CMK (cell line): ENCODE results near the gene EEFSEC.

ENCODE experiments used
- DNase-seq: peaks from one replicate; pipeline ENCODE4 v3.0.0-alpha.2; 2010; ENCODE audit warnings: low read depth

Gene EEFSEC

DNA sequence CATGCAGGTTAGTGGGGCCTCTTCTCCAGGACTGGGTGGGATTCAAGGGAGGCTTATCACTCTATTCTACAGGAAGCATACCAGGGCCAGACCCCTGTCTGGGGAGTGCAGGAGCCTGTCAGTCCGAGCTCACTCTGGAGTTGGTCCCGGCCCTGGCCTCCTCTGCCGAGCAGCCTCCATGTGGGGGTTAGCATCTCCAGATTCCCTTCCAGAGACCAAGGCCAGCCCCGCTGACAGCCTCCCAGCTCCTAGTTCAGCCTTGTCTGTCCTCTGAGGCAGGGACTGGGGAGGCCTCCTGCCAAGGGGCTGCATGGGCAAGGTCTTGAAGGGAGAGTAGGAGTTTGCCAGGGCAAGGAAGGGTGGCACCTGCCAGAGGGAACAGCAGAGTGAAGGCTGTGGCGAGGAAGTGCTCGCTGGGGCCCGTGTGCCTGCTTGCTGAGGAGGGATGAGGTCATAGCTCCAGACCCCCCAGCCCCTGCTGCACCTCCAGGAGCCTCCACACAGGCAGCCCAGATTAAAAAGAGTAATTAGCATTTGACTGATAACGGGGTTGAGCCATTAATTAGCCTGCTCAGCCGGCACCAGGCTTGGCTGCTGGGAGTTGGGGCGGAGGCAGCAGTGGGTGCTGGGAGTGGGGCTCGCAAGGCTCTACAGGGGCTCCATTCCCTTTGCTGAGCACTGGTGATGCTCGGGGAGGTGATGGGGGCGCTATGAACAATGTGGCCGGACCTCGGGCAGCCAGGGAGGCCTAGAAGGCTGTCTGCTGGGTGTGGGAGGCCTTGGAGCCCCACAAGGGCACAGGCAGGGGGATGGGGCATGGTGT, 259.1 kb downstream of the EEFSEC start:
- no peak for DNase-seq

DNA sequence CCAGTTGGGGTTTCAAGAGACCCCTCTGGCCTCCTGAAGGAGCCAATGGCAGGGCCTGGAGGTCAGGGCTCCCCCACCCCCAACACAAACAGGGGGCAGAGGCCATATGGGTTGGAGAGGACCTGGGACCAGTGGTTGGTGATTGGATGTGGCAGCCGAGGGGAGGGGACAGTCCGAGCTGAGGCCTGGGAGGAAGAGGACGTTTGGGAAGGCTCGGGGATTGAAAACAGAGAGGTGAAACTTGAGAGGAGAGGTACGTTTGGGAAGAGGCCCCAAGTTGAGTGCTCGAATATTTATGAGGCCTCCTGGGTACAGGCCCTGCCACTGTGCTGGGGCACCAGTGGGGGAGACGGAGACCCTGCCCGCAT, 259.7 kb downstream of the EEFSEC start:
- DNase-seq, result no peak

DNA sequence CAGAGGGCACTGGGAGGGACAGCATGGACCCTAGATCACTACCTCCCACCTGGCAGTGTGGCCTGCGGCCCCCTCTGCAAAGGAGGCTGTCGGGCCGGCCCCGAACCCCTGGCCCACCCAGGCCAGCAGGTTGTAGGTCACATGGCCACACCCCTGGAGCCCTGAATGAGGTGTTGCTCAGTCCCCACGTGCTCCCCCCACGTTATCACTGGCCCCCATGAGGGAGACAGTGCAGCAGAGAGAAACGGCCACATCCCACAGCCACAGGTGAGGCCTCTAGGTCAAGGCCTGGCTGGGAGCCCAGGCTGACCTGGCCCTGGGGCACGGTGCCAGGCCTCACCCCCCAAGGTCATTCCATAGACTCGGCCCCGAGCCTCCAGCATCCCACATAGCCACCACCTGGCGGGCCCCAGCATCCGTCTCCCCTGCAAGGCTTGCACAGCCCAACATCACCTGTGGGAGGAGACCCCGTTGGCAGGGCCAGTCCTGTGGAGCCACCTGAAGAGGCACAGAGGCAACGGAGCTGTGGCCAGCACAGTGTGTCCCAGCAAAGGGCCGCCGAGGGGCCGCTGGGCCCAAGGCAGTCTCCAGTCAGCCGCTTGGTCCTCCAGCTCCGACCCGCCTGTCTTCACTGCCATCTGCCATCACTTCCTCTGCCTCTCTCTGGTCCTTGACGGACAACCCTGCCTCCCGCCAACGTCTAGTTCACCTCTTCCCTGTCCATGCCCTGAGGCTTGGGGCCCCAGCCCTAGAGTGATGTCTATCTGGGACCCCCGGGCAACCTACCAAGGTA, 260.3 kb downstream of the EEFSEC start:
- no peak for DNase-seq

DNA sequence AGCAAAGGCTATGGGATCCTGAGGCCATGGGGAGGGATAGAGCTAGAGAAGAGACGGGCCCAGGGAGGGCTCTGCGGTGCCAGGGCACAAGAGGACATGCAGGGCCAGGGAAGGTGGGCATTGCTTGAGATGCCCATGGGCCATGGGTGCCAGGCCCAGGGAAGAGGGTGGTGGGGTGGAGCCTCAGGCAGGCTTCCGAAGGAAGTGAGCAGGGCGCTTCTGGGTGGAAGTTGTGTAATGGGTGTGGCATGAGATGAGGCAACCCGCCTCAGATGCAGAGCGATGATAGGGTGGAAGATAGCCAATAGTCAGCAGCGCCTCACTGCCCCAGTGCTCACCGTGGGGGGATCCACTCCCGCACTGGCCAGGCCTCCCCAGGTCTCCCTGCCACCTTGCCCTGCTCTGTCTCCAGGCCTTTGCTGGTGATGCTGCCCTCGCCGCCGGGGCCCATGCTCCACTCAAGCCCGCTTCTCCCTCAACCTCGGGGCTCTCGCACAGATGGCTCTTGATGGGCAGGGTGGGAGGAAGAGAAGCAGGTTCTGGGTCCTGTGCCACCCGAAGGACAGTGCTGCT, 262.0 kb downstream of the EEFSEC start:
- peak; percentile 83 for DNase-seq

DNA sequence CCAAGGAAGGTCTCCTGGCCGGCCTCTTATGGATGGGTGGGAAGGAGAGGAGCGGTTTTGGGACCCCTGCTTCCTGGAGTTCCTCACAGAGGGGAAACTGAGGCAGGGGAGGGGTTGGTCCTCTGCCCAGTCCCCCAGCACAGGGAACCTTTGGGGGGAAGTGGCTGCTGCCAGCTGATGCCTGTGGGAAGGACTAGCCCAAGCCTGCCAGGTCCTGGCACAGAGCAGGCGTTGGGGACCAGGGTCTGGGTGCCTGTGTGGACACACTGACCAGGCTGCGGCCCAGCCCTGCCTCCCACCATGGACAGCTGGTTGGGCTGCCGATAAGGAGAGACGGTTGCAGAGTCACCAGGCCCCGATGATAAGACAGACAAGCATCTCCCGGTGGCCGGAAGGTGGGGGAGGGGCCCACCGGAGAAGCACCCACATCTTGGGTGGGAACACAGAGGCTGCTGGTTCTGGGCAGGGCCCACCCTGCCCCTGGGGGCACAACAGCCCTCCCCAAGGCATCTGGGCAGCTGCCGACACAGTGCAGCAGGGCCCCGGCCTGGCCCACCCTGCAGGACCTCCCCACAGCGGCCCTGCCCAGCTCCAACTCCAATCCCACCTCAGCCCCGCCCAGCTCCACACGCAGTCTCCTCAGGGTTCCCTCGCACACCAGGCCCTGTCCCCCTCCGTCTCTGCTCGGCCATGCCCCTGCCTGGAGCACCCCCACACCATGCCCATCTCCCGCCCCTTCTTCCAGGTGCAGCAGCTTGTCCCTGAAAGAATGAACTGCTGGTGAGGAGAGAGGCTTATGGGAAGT, 262.7 kb downstream of the EEFSEC start:
- DNase-seq, result peak; percentile 96

DNA sequence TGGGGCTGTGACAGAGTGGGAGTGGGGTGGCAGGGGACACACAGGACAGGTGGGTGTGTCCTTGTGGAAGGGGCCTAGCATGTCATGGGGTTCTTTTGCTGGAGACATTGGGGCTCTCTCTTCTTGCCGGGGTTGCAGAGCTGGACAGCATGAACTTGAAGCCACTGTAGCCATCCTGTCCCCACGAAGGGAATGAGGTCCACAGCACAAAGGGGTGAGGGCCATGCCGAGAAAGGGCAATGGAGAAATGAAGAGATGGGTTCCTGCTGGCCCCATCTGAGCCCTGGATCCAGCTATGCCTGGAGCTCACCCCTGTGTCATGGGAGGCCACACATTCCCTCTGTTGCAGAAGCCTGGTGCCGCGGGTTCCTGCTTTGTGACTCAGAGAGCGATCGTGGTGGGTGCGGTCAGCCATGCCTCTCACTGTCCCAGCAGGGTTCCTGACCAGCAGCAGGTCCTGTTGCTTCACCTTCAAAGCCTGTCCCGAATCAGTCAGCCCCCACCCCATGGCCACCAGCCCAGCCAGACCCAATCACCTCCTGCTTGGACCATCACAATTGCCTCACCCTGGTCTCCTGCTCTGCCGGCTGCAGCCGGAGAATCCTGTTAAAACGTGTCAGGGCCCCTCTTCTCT, 263.4 kb downstream of the EEFSEC start:
- DNase-seq, result no peak

DNA sequence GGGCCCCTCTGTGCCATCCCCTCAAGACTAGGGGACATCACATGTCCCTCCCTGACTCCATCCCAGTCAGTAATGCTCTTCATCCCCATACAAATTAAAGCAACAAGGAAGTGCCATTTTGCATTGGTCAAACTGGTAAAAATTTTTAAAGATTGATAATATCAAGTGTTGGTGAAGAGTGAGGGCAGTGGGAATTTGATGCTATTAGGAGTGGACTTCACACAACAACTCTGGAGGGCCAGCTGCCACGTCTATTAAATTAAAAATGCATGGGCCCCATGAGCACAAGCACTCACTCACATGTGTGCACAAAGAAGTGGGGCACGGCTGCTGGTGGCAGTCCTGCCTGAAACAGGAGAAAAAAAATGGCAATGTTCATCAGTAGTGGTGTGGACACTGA, 265.6 kb downstream of the EEFSEC start:
- DNase-seq, result no peak

DNA sequence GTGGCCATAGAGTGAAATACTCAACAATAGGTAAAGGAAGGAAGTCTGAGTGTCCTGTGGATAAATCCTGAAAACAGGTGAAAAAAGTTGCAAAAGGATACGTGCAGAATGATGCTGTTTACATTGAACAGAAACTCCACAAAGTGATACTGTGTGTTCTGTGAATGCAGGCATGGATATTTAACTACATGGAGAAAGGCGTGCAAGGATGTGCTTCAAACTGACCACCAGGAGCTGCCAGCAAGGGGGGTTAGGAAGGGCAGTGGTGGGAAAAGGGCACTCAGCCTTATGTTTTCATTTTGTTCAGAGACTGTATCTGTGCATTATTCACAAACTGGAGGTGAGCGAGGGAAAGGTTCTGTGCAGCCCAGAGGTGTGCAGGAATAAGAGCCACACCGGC, 266.0 kb downstream of the EEFSEC start:
- no peak for DNase-seq

DNA sequence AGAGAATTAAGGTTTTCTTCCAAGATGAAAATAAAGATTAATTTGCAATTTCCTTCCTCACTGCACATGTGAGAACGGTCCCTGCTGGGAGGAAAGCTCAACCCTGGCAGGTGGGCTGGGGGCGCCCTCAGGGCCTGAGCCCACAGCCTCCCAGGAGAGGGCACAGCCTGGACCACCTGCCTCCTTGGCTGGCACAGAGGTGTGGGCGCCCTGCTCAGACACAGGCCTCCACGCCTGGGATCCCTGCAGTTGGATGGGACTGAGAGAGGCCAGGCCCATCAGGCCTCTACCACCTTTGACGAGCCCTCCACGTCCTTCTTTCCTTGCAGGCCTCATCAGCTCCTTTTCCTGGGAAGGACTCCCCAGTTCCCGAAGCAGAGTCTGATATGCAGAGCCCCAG, 267.0 kb downstream of the EEFSEC start:
- no peak for DNase-seq

DNA sequence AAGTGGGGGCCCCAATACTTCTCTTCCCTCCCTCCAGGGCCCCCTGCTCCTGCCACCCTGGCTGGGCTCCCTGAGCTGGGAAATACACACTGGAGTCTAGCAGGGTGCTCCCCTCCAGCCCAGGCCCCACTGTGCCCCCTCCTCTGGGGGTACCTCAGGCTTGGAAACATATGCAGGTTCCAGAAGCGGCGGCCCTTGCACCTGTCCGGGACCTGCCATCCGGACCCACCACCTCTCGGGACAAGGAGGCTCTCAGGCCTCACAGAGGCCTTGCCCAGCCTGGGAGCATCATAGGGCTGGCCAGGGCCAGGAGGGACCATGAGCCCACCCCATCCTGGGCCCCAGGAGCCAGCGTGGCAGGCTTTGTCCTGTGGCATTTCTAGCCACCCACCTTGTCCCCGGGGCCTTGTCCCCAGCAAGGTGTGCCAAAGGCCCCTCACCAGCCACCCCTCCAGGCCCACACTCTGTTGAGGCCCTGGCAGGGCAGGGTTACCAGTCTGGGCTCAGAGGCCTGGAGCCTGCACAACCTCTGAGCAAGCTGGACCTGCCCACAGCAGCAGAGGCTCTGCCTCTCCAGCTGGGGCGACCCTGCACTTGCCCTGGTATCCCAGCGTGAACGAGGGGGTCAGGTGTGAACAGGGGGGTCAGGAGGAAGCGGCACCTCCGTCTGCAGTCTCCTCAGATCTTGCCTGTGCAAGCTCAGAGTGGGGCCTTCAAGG, 267.6 kb downstream of the EEFSEC start:
- DNase-seq, result no peak

DNA sequence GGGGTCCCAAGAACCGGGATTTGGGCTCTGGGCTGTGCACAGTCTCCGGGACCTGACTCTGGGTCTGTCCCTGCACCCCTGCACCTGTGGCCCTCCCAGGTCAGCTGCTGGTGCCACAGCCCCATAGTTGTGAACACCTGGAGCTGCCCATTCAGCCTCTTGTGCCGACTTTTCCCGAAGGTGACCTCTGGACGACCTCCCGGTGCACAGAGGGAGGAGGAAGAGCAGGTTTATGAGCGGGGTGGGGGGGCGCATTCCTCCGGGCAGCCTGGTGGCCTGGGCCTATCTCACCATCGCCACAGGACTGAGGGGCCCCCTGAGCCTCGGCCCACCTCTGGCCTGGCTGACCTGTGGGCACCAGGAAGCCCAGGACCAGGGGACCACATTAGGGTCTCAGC, 268.2 kb downstream of the EEFSEC start:
- DNase-seq, result no peak

DNA sequence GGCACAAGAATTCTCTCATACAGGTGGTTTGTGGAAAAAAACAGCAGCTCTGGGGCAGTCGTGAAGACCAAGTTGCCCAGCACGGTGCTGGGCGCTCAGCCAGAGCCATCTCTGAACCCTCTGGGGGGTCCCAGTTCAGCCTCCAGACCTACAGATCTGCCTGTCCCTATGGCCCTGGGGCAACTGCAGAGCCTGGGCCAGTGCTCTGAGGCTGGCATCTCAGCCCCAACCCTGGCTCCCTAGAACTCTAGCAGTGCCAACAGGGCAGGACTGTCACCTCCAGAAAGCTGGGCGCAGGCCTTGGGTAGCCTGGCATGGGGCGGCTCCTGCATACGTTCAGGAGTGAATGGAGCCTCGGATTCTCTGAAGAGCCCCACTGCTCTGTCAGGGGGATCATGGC, 268.7 kb downstream of the EEFSEC start:
- no peak for DNase-seq

DNA sequence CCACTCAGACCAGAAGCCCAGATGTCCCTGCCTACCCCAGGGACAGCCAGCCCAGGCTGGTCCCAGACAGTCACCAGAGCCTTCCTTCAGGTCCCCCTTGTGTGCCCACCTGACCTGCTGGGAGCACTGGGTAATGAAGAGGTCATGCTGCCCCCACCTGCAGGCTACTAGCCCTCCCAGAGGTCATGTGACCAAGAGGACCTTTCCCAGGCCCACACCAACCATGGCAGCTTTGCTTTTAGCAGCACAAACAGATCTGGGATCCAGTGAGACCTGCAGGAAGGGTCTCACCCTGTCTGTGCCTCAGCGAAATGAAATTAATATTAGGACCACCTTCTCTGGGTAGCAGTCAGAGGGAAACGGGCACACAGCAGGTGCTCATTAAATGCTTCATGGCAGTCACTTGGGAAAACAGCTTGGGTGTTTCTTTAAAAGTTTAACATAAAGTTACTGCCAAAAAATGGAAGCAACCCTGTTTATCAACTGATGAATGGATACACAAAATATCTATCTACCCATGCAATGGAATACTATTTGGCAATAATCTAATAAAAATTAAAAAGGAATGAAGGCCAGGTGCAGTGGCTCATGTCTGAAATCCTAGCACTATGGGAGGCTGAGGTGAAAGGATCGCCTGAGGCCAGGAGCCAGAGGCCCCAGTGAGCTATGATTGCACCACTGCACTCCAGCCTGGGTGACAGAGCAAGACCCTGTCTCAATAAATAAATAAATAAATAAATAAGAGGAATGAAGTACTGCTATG, 269.7 kb downstream of the EEFSEC start:
- DNase-seq, result no peak

DNA sequence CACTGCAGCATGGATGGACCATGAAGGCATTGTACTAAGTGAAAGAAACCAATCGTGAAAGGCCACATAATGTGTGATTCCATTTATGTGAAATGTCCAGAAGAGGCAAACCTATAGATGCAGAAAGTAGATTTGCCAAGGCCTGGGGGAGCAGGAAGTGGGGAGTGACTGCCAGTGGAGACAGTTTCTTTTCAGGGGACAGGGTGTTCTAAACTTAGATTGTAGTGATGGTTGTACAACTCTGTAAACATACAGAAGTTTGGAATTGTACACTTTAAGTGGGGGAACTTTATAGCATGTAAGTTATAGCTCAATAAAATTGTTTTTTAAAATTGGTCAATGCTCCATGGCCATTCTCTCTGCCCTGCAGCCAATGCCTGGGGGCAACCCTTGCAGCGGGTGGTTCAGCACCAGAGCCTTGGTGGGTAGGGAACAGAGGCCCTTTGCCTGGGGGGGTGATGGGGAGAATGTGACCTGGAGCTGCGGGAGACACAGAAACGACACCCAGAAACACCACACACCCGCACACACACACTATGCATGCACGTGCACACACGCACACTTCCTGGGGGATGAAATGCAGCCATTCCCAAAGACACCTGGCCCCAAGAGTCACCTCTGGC, 270.4 kb downstream of the EEFSEC start:
- DNase-seq, result no peak

DNA sequence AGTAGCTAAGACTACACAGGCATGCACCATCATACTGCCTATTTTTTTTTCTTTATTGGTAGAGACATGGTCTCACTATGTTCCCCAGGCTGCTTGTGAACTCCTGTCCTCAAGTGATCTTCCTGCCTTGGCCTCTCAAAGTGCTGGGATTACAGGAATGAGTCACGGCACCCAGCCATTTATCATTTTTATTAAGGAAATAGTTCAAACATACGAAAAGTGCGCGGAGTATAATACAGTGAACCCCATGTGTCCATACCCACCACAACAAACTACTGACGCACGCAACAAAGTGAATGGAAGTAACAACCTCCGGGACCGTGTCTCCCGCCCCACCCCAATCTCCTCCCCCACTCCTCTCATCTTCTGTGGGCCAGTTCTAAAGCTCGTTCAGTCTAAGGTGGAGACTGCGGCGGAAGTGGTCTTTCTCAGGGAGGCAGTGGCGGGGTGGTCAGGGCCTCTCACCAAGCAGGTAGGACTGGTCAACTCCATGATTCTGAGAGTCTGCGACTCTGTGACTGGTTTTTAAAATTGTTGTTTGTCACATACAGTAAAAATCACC, 271.3 kb downstream of the EEFSEC start:
- DNase-seq, result no peak

DNA sequence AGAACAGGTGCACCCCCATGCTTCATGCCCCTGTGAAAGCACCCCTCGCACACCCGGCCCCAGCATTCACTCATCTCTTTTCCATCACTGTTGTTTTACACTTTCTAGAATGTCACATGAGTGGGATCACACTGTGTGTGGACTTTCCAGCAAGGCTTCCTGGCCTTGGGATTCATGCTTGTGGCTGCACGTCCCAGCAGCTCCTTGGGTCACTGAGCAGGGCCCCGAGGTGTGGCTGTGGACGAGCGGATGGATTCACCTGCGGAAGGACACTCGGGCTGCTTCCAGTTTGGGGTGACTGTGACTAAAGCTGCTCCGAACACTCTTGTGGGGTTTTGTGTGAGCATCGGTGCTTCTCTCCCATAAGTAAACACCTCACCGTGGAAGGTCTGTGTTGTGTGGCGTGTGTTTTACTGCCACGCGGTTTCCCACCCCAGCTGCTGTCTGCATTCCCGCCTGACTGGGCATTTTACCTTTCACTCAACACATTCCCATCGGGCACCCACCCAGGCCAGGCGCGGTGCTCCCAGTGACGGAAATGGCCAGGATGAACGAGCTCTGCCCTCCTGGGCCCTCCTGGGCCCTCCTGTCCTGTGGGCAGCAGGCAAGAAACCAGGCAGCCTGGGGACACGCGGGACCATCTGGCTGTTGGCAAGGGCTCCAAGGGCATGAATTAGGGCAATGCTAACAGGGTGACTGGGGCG, 272.0 kb downstream of the EEFSEC start:
- no peak for DNase-seq

DNA sequence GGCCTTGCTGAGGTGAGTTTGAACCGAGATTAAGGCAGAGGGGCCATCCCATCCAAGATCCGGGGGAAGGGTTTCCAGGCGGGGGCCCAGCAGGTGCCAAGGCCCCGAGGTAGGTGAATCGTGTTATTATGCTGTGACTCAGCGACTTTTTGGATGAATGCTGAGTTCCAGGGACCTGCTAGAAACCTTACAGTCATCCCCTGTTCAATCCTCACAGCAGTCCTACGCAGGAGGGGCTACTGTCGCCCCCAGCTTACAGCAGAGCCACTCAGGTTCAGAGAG, 272.5 kb downstream of the EEFSEC start:
- DNase-seq, result no peak

DNA sequence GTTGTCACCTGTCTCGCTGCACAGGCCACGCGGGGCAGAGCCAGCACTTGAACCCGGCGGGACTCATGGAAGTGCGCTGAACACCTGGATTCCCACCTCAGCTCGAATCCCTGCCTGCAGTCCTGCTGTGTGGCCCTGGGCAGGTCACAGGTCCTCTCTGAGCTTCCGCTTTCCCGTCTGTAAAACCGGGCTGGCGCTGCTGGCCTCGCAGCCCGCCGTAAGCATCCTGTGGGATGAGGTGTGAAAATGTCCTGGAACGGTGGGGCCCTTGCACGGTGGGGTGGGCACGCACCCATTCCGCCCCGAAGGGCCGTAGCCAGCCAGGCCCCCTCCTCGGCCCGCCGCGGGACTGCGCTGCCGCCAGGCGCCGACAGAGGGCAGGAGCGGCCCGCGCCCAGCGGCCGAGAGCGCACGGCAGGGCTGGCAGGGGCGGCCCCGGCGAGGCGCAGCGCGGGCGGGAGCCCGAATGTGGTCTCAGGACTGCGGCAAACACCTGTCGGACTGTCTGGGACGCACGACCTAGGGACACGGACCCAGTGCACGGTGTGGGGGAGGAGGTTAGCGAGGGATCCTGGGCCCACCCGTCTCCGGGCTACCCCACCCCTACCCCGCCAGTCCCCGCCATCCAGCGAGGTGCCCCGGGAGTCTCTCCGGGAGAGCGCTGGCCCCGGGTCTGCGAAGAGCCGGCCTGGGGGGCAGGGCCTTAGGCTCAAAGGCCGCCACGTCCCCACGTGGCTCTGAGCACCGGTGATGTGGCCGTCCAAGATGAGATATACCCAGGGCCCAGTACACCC, 273.0 kb downstream of the EEFSEC start:
- no peak for DNase-seq
